Astrocyte (in vitro differentiated cells and primary cell): ENCODE results near the gene HACE1. TPM values are rescaled to one million over a fixed set of nuclear protein-coding genes. Genes with fewer than 3 reads are reported as not detected.
"Not testable (repeated sequence)": the region's sequence is repeated elsewhere in the genome, so short reads cannot be mapped to it uniquely, and the experiment has no call there.

ENCODE experiments used
- DNase-seq: peaks from one replicate; pipeline ENCODE4 v3.0.0-alpha.2; 2010; ENCODE audit warnings: low read depth
- FAIRE-seq: peaks from 2 replicates; lab custom pipeline; 2011; peaks lifted over from hg19 to GRCh38; lab: Jason Lieb, UNC
- H2AFZ ChIP-seq: 2 replicates; pipeline ENCODE4 v1.6.0; 2012; ENCODE audit warnings: low read depth, low read length, inconsistent platforms
- H3K27ac ChIP-seq: 2 replicates; pipeline ENCODE4 v1.5.1; 2011; ENCODE audit warnings: low read depth, low read length, inconsistent platforms
- H3K27me3 ChIP-seq: 2 replicates; pipeline ENCODE4 v1.6.0; 2011; ENCODE audit warnings: low read length, inconsistent platforms; ENCODE audit not compliant: insufficient read depth
- H3K36me3 ChIP-seq: 2 replicates; pipeline ENCODE4 v1.5.1; 2011; ENCODE audit warnings: low read length, inconsistent platforms; ENCODE audit not compliant: insufficient read depth
- H3K4me1 ChIP-seq: 2 replicates; pipeline ENCODE4 v1.5.1; 2011; ENCODE audit warnings: low read length, inconsistent platforms; ENCODE audit not compliant: insufficient read depth
- H3K4me2 ChIP-seq: 2 replicates; pipeline ENCODE4 v1.6.0; 2012; ENCODE audit warnings: low read length, inconsistent platforms
- H3K4me3 ChIP-seq: 2 replicates; pipeline ENCODE4 v1.5.1; 2011; ENCODE audit warnings: low read depth, mild to moderate bottlenecking, low read length, inconsistent platforms; ENCODE audit not compliant: insufficient read depth
- H3K79me2 ChIP-seq: 2 replicates; pipeline ENCODE4 v1.6.0; 2012; ENCODE audit warnings: mild to moderate bottlenecking, low read length, inconsistent platforms; ENCODE audit not compliant: insufficient read depth
- H3K9ac ChIP-seq: 2 replicates; pipeline ENCODE4 v1.6.0; 2012; ENCODE audit warnings: mild to moderate bottlenecking, low read length, inconsistent platforms
- H3K9me3 ChIP-seq: 2 replicates; pipeline ENCODE4 v1.5.1; 2012; ENCODE audit warnings: low read depth, mild to moderate bottlenecking, low read length, inconsistent platforms; ENCODE audit not compliant: insufficient read depth
- H4K20me1 ChIP-seq: 2 replicates; pipeline ENCODE4 v1.6.0; 2012; ENCODE audit warnings: low read length, inconsistent platforms; ENCODE audit not compliant: insufficient read depth
- H3K27ac Mint-ChIP-seq: one replicate; pipeline ENCODE4 v1.8.0; 2021; ENCODE audit warnings: mild to moderate bottlenecking, mixed read lengths; ENCODE audit not compliant: unreplicated experiment
- H3K27me3 Mint-ChIP-seq: one replicate; pipeline ENCODE4 v1.8.0; 2021; ENCODE audit warnings: low read depth, mixed read lengths; ENCODE audit not compliant: unreplicated experiment
- H3K36me3 Mint-ChIP-seq: one replicate; pipeline ENCODE4 v1.8.0; 2021; ENCODE audit warnings: low read depth, mixed read lengths; ENCODE audit not compliant: unreplicated experiment
- H3K4me1 Mint-ChIP-seq: one replicate; pipeline ENCODE4 v1.8.0; 2021; ENCODE audit warnings: low read depth, mixed read lengths; ENCODE audit not compliant: unreplicated experiment
- H3K4me3 Mint-ChIP-seq: one replicate; pipeline ENCODE4 v1.8.0; 2021; ENCODE audit warnings: mild to moderate bottlenecking, moderate library complexity, mixed read lengths; ENCODE audit not compliant: unreplicated experiment
- H3K9me3 Mint-ChIP-seq: one replicate; pipeline ENCODE4 v1.8.0; 2021; ENCODE audit warnings: mild to moderate bottlenecking, mixed read lengths; ENCODE audit not compliant: unreplicated experiment
- EZH2 ChIP-seq: IDR thresholded peaks from 2 replicates; pipeline ENCODE4 v1.6.1; 2012; ENCODE audit warnings: mild to moderate bottlenecking, low read length, inconsistent platforms; ENCODE audit not compliant: insufficient read depth
- total RNA-seq: library from RNA; stranded (reverse); gene quantifications from 2 replicates; pipeline ENCODE4 v1.2.1, GENCODE V29; 2021
- TF ChIP-seq, protein P1 (sequence below): IDR thresholded peaks from 2 replicates; pipeline ENCODE4 v1.5.1; 2011; ENCODE audit warnings: low read depth, mild to moderate bottlenecking, inconsistent platforms, low read length, moderate library complexity; ENCODE audit not compliant: insufficient read depth

Gene HACE1
- total RNA-seq, 1 donor from 2014 or later = 13.8 TPM

DNA sequence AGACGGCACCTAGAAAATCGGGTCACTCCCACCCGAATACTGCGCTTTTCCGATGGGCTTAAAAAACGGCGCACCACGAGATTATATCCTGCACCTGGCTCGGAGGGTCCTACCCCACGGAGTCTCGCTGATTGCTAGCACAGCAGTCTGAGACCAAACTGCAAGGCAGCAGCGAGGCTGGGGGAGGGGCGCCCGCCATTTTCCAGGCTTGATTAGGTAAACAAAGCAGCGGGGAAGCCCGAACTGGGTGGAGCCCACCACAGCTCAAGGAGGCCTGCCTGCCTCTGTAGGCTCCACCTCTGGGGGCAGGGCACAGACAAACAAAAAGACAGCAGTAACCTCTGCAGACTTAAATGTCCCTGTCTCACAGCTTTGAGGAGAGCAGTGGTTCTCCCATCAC, 122.2 kb downstream of the HACE1 start:
- not testable (repeated sequence) for H3K27ac ChIP-seq, H3K27me3 Mint-ChIP-seq, H3K79me2 ChIP-seq, H3K4me3 ChIP-seq, H3K27me3 ChIP-seq, H4K20me1 ChIP-seq, H3K36me3 ChIP-seq, H3K4me1 Mint-ChIP-seq, H3K9me3 Mint-ChIP-seq, H3K9me3 ChIP-seq, H3K4me3 Mint-ChIP-seq, H2AFZ ChIP-seq, H3K36me3 Mint-ChIP-seq, H3K9ac ChIP-seq, DNase-seq, H3K4me2 ChIP-seq, H3K27ac Mint-ChIP-seq, H3K4me1 ChIP-seq, FAIRE-seq

DNA sequence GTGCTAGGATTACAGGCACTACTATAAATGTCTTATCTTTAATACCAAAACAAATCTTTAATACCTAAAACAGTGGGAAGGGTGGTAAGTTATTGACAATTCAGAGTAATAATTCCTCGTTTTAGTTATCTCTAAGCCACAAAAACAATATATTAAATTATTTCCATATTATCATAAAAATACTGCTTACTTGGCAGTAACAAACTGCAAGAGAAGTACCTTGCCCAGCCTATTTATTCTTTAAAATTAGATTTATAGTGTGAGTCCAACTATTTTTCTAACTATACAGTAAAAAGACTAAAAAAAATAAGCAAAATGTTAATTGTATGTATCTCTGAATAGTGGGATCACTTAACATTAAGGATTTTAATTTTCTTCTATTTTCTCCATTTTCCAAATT, 123.2 kb downstream of the HACE1 start:
- no peak overlapping the region for H3K4me3 Mint-ChIP-seq
- Histone ChIP-seq H2AFZ (no peak overlapping the region), H3K4me2 (no peak overlapping the region), H3K9ac (no peak overlapping the region), H3K27ac (no peak overlapping the region), H3K9me3 (no peaks in the 10 kb centered on the region), H3K79me2 (no peaks in the 10 kb centered on the region), H4K20me1 (no peaks in the 10 kb centered on the region), H3K4me1 (no peaks in the 10 kb centered on the region), H3K27me3 (no peaks in the 10 kb centered on the region), H3K4me3 (no peak overlapping the region), H3K36me3 (no peaks in the 10 kb centered on the region)
- H3K9me3 Mint-ChIP-seq = peaks cover 2% of the 10 kb centered on the region
- H3K27ac Mint-ChIP-seq = no peak overlapping the region
- no peaks in the 10 kb centered on the region for H3K27me3 Mint-ChIP-seq
- no peaks in the 10 kb centered on the region for H3K4me1 Mint-ChIP-seq
- no peak for FAIRE-seq
- H3K36me3 Mint-ChIP-seq = peaks cover 2% of the 10 kb centered on the region
- no peak for DNase-seq
- TF ChIP-seq EZH2 = no peak
- TF ChIP-seq, protein P1, sequence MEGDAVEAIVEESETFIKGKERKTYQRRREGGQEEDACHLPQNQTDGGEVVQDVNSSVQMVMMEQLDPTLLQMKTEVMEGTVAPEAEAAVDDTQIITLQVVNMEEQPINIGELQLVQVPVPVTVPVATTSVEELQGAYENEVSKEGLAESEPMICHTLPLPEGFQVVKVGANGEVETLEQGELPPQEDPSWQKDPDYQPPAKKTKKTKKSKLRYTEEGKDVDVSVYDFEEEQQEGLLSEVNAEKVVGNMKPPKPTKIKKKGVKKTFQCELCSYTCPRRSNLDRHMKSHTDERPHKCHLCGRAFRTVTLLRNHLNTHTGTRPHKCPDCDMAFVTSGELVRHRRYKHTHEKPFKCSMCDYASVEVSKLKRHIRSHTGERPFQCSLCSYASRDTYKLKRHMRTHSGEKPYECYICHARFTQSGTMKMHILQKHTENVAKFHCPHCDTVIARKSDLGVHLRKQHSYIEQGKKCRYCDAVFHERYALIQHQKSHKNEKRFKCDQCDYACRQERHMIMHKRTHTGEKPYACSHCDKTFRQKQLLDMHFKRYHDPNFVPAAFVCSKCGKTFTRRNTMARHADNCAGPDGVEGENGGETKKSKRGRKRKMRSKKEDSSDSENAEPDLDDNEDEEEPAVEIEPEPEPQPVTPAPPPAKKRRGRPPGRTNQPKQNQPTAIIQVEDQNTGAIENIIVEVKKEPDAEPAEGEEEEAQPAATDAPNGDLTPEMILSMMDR = no peak

DNA sequence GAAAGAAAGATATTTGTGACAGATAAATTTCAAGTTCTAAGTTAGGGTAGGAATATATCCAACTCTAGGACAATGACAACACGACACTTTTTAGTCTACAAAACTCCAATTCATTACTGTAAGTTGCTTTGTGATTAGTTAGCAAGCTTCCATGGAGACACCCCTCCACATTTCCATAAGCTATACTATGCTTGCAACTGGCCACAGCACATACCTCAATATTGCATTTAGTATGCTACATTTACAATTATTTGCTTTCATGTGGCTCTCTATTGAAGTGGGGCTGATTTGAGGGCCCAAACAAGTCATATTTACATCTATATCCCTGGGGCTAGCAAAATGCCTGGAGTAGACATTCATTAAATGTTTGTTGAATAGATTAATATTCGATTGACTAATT, 129.3 kb downstream of the HACE1 start:
- Histone ChIP-seq H3K4me2 (no peak overlapping the region), H3K9ac (no peak overlapping the region), H3K4me3 (no peak overlapping the region), H2AFZ (no peak overlapping the region), H3K9me3 (no peaks in the 10 kb centered on the region), H3K79me2 (no peaks in the 10 kb centered on the region), H3K27me3 (no peaks in the 10 kb centered on the region), H3K36me3 (no peaks in the 10 kb centered on the region), H4K20me1 (no peaks in the 10 kb centered on the region), H3K4me1 (no peaks in the 10 kb centered on the region), H3K27ac (no peak overlapping the region)
- no peaks in the 10 kb centered on the region for H3K36me3 Mint-ChIP-seq
- no peaks in the 10 kb centered on the region for H3K9me3 Mint-ChIP-seq
- FAIRE-seq (no peak), DNase-seq (no peak)
- H3K27ac Mint-ChIP-seq = no peak overlapping the region
- H3K4me3 Mint-ChIP-seq = no peak overlapping the region
- no peaks in the 10 kb centered on the region for H3K4me1 Mint-ChIP-seq
- TF ChIP-seq, protein P1 = no peak
- TF ChIP-seq EZH2 = no peak
- no peaks in the 10 kb centered on the region for H3K27me3 Mint-ChIP-seq
